HepG2 (cell line): ENCODE results near the gene CNPY4. TPM values are rescaled to one million over a fixed set of nuclear protein-coding genes. Genes with fewer than 3 reads are reported as not detected.
"Not testable (repeated sequence)": the region's sequence is repeated elsewhere in the genome, so short reads cannot be mapped to it uniquely, and the experiment has no call there.

Experiments used
- ATAC-seq: fragments of 200-7000 bp; cut with Tn5 transposase; 3 replicates; pipeline ENCODE4 v1.9.1; 2020; ENCODE audit warnings: mild to moderate bottlenecking, moderate library complexity
- BruUV-seq: library from RNA; stranded (reverse); fragments of 400-500 nt; replicated peaks from 2 replicates; lab custom pipeline; 2021; lab: Mats Ljungman, UMichigan
- CTCF ChIA-PET: fragments of 300-600 bp; formaldehyde crosslinking; extraction: SDS; loops from one replicate; lab custom pipeline; 2021; ENCODE audit warnings: low total read pairs, inconsistent platforms, low intra/inter-chr PET ratio; lab: Yijun Ruan, JAX
- POLR2A ChIA-PET: fragments of 350-600 bp; sonication (Branson Sonifier 250); formaldehyde crosslinking; loops from one replicate; lab custom pipeline; 2020; ENCODE audit warnings: antibody characterized with exemption, inconsistent platforms; lab: Yijun Ruan, JAX
- DNase-seq: peaks from one replicate; pipeline ENCODE4 v3.0.0-alpha.2; 2015; ENCODE audit warnings: low spot score
- FAIRE-seq: peaks from 3 replicates; lab custom pipeline; 2011; peaks lifted over from hg19 to GRCh38; lab: Jason Lieb, UNC
- H2AFZ ChIP-seq: one replicate; pipeline ENCODE4 v1.6.1; 2011; ENCODE audit warnings: low read length, inconsistent platforms
- H3K27ac ChIP-seq: fragments of 300-600 bp; 3 replicates; pipeline ENCODE4 v1.8.0; 2011; ENCODE audit warnings: mixed run types, mild to moderate bottlenecking, mixed read lengths, low read length, inconsistent platforms; ENCODE audit not compliant: insufficient read depth; ENCODE audit errors: extremely low read length
- H3K27me3 ChIP-seq, 2 experiments: fragments of 200-600 bp in 1 of 2; 2 replicates in 1 of 2; 3 replicates in 1 of 2; pipeline versions ENCODE4 v1.6.0 to v1.8.0; 2011; ENCODE audit warnings: low read length in 2 of 2, mild to moderate bottlenecking in 2 of 2, moderate library complexity in 2 of 2, inconsistent platforms in 1 of 2; ENCODE audit not compliant: insufficient read depth in 2 of 2, control insufficient read depth in 1 of 2
- H3K36me3 ChIP-seq, 2 experiments: fragments of 200-600 bp in 1 of 2; replicated peaks in 1 of 2; 2 replicates in 1 of 2; 3 replicates in 1 of 2; pipeline versions ENCODE4 v1.5.1 to v1.8.0; 2011; ENCODE audit warnings: low read length in 2 of 2, inconsistent platforms in 1 of 2; ENCODE audit not compliant: insufficient read depth in 2 of 2, control insufficient read depth in 1 of 2
- H3K4me1 ChIP-seq: 2 replicates; pipeline ENCODE4 v1.5.1; 2012; ENCODE audit warnings: low read length, inconsistent platforms; ENCODE audit not compliant: insufficient read depth
- H3K4me2 ChIP-seq: 2 replicates; pipeline ENCODE4 v1.6.0; 2011; ENCODE audit warnings: low read depth, low read length, inconsistent platforms
- H3K4me3 ChIP-seq, 3 experiments: fragments of 200-600 bp in 1 of 3; sonication (generic), shearing (Covaris generic) in 1 of 3; replicated peaks in 1 of 3; 2 replicates each; pipeline ENCODE4 v1.5.1; 2011 to 2016; ENCODE audit warnings: low read length in 3 of 3, inconsistent platforms in 2 of 3, low read depth in 2 of 3, mild to moderate bottlenecking in 2 of 3, control low read depth in 1 of 3, mixed read lengths in 1 of 3; ENCODE audit not compliant: insufficient read depth in 1 of 3
- H3K79me2 ChIP-seq: one replicate; pipeline ENCODE4 v1.6.1; 2011; ENCODE audit warnings: low read length, inconsistent platforms; ENCODE audit not compliant: insufficient read depth
- H3K9ac ChIP-seq: 2 replicates; pipeline ENCODE4 v1.6.0; 2011; ENCODE audit warnings: mild to moderate bottlenecking, low read depth, low read length, inconsistent platforms; ENCODE audit not compliant: insufficient read depth
- H3K9me3 ChIP-seq: 2 replicates; pipeline ENCODE4 v1.5.1; 2012; ENCODE audit warnings: mild to moderate bottlenecking, low read length
- H4K20me1 ChIP-seq: 2 replicates; pipeline ENCODE4 v1.6.0; 2011; ENCODE audit warnings: inconsistent platforms, mild to moderate bottlenecking, low read length, moderate library complexity; ENCODE audit not compliant: insufficient read depth
- HNRNPH1 ChIP-seq: fragments of 200-400 bp; formaldehyde crosslinking; optimal IDR thresholded peaks from 2 replicates; pipeline ENCODE3; 2017; ENCODE audit warnings: mild to moderate bottlenecking, low read depth, low read length
- ONECUT2 ChIP-seq: sonication (generic); formaldehyde crosslinking; IDR thresholded peaks from 2 replicates; pipeline ENCODE4 v1.4.0; 2020; ENCODE audit warnings: missing genetic modification reagents
- SIX4 ChIP-seq: sonication (generic); formaldehyde crosslinking; IDR thresholded peaks from 2 replicates; pipeline ENCODE4 v1.4.0; 2020; ENCODE audit warnings: missing genetic modification reagents
- ZNF350 ChIP-seq: sonication (generic); formaldehyde crosslinking; IDR thresholded peaks from 2 replicates; pipeline ENCODE4 v1.4.0; 2020; ENCODE audit warnings: mild to moderate bottlenecking, low read depth, missing genetic modification reagents, borderline replicate concordance
- ZNF556 ChIP-seq: sonication (generic); formaldehyde crosslinking; IDR thresholded peaks from 2 replicates; pipeline ENCODE4 v1.4.0; 2020; ENCODE audit warnings: mild to moderate bottlenecking, missing genetic modification reagents, borderline replicate concordance
- ZNF720 ChIP-seq: sonication (generic); formaldehyde crosslinking; IDR thresholded peaks from 2 replicates; pipeline ENCODE4 v1.4.0; 2020; ENCODE audit warnings: missing genetic modification reagents
- WGBS: methylation state at CpG from one replicate; pipeline ENCODE4 v1.1.6; 2017; ENCODE audit warnings: low lambda C conversion rate; 5-methylcytosine and 5-hydroxymethylcytosine counted together
- in situ Hi-C: cut with HindIII; loops from 2 replicates; pipeline ENCODE4 v1.10.0; 2017; ENCODE audit warnings: low pct_unique_long_range_greater_than_20kb; ENCODE audit not compliant: extremely low pct_ligation_motif_present
- intact Hi-C: fragments of 100-400 bp; cut with micrococcal nuclease; formaldehyde crosslinking; loops from one replicate; pipeline ENCODE4 v1.10.0; 2022; ENCODE audit not compliant: unreplicated experiment
- polyA plus RNA-seq, 8 experiments: library from polyadenylated mRNA; depleted of rRNA in 3 of 8; stranded (reverse) in 7 of 8; unstranded in 1 of 8; fragments of >200 nt; fragmentation: Illumina TruSeq in 4 of 8; extraction: Trizol in 4 of 8; gene quantifications; 2 replicates each; pipeline versions ENCODE4 v1.2.1 to v1.2.3, GENCODE V29; 2011 to 2016; ENCODE audit warnings: low read depth in 4 of 8, missing spikeins in 1 of 8, mixed read lengths in 1 of 8; ENCODE audit not compliant: insufficient read depth in 1 of 8
- total RNA-seq, 5 experiments: library from RNA; depleted of rRNA; stranded (reverse); fragments of >200 nt; fragmentation: Illumina TruSeq; extraction: Trizol; gene quantifications; 2 replicates each; pipeline ENCODE4 v1.2.3, GENCODE V29; 2016; ENCODE audit warnings: low read depth in 1 of 5
- TF ChIP-seq, protein P1 (sequence below): conservative IDR thresholded peaks from 2 replicates; pipeline ENCODE4 v1.6.1; 2018; ENCODE audit warnings: missing genetic modification reagents
- TF ChIP-seq, protein P2 (sequence below): sonication (generic); formaldehyde crosslinking; IDR thresholded peaks from 2 replicates; pipeline ENCODE4 v1.5.0; 2020; ENCODE audit warnings: mild to moderate bottlenecking, missing genetic modification reagents, borderline replicate concordance

CNPY4 gene
- total and polyA plus RNA-seq, 2 of the 13 experiments (the other 11 are each of a cell fraction or from before 2014, with no cell fraction given), result 6.2 to 12.7 TPM

- TF ChIP-seq ZNF556 (CRISPR knock-in tag), result no peak
Measured at GRCh38 chr7:100128637-100128963, 9.2 kb downstream of the CNPY4 start (continued).

DNA sequence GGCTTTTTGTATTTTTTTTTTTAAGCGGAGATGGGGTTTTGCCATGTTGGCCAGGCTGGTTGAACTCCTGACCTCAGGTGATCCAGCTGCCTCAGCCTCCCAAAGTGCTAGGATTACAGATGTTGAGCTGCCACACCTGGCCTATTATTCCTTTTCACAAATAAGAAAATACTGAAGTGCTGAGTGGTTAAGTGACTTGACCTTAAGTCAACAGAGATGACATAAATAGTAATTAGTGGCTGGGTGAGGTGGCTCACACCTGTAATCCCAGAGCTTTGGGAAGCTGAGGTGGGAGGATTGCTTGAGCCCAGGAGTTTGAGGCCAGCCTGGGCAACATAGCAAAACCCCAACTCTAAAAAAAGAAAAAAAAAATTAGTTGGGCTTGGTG, 10.8 kb downstream of the CNPY4 start:
- H3K27ac ChIP-seq, H3K9me3 ChIP-seq, H3K9ac ChIP-seq, H3K36me3 ChIP-seq, H4K20me1 ChIP-seq, H3K27me3 ChIP-seq, H3K79me2 ChIP-seq, BruUV-seq, FAIRE-seq, intact Hi-C loops, H2AFZ ChIP-seq, ATAC-seq, H3K4me3 ChIP-seq, DNase-seq: not testable (repeated sequence)
- H3K4me1 ChIP-seq, result peaks cover 44% of the 10 kb centered on the region
- CTCF ChIA-PET, result interaction anchor here (1.9 kb wide), 1 partner anchor 21 kb away, joined by 5 read pairs; no protein-coding TSS in a partner anchor
- POLR2A ChIA-PET, result interaction anchor here (1.4 to 3.7 kb wide), 3 partner anchors 12 to 29 kb away, joined by 3 to 26 read pairs (median 8); partner anchors contain the start of genes AP4M1, LAMTOR4 and MCM7
- in situ Hi-C loops, result loop anchor here (5.0 kb wide), 1 partner anchor 82 kb away; no protein-coding TSS in a partner anchor
- 0 out of 2 replicates have a peak overlapping the region, but pooled peaks have one; percentile 80 for H3K4me2 ChIP-seq
- 100% methylated on average over 1 of the region's 1 CpG for WGBS

DNA sequence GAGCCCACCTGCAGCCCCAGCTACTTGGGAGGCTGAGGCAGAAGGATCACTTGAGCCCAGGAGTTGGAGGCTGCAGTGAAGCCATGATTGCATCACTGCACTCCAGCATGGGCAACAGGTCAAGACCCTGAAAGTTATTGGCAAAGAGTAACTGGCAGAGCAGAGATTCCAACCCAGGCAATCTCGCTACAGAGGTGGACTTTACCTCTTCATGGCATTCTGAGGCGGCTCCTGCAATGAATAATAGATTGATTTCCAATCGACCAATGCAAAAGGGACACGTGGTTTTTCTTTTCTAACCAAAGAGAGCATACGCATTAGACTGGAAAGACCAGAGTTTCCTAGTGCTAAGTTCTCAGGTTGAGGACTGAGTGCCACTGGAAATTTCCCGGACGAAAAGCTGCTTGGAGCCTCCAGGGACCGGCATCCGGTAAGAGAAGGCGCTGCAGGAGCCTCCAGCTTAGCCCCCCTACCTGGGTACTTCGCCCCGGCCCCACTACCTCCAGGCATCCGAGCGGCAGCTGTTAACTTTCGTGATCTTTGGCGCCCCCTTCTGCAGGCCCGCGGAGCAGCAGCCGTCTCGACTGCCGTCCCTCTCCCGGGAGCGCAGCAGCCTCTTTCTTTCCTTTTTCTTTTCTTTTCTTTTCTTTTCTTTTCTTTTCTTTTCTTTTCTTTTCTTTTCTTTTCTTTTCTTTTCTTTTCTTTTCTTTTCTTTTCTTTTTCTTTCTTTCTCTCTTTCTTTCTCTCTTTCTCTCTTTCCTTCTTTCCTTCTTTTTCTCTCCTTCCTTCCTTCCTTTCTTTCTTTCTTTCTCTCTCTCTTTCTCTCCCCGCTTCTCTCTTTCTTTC, 11.4 kb downstream of the CNPY4 start:
- H3K4me3 ChIP-seq, result peak overlapping the region in 2 of 3 experiments; percentile 21 to 61; a peak in 4 of 6 replicates
- in situ Hi-C loops (loop anchor here (5.0 kb wide), 1 partner anchor 81 kb away; no protein-coding TSS in a partner anchor), intact Hi-C loops (no loop called here)
- DNase-seq (peak; percentile 54), FAIRE-seq (no peak), ATAC-seq (peak; percentile 10)
- no peaks in the 10 kb centered on the region for H3K9me3 ChIP-seq
- CTCF ChIA-PET, result interaction anchor here (1.9 kb wide), 1 partner anchor 21 kb away, joined by 5 read pairs; no protein-coding TSS in a partner anchor
- no peaks in the 10 kb centered on the region for H3K27me3 ChIP-seq
- WGBS, result 5% methylated on average over 23 of the region's 24 CpGs
- POLR2A ChIA-PET, result interaction anchor here (1.4 to 3.7 kb wide), 2 partner anchors 12 to 30 kb away, joined by 3 to 26 read pairs; partner anchors contain the start of genes AP4M1 and MCM7
- H3K27ac ChIP-seq, result peak overlapping the region; percentile 62
- no peaks in the 10 kb centered on the region for H4K20me1 ChIP-seq
- peaks cover 5% of the 10 kb centered on the region for H3K79me2 ChIP-seq
- H3K9ac ChIP-seq, result peak overlapping the region; percentile 67
- peak overlapping the region; percentile 80 for H3K4me2 ChIP-seq
- peak overlapping the region; percentile 37 for H2AFZ ChIP-seq
- BruUV-seq, result no TSS peak
- H3K4me1 ChIP-seq, result peaks cover 38% of the 10 kb centered on the region
- no peaks in the 10 kb centered on the region for H3K36me3 ChIP-seq
- TF ChIP-seq ONECUT2, result peak; percentile 59; the same call in 1 of the 2 replicates
- TF ChIP-seq, protein P1, sequence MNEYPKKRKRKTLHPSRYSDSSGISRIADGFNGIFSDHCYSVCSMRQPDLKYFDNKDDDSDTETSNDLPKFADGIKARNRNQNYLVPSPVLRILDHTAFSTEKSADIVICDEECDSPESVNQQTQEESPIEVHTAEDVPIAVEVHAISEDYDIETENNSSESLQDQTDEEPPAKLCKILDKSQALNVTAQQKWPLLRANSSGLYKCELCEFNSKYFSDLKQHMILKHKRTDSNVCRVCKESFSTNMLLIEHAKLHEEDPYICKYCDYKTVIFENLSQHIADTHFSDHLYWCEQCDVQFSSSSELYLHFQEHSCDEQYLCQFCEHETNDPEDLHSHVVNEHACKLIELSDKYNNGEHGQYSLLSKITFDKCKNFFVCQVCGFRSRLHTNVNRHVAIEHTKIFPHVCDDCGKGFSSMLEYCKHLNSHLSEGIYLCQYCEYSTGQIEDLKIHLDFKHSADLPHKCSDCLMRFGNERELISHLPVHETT, result no peak
- TF ChIP-seq ZNF350 (CRISPR knock-in tag), result peak; percentile 20; the same call in 1 of the 2 replicates
- TF ChIP-seq ZNF720 (CRISPR knock-in tag), result no peak
- TF ChIP-seq, protein P2, sequence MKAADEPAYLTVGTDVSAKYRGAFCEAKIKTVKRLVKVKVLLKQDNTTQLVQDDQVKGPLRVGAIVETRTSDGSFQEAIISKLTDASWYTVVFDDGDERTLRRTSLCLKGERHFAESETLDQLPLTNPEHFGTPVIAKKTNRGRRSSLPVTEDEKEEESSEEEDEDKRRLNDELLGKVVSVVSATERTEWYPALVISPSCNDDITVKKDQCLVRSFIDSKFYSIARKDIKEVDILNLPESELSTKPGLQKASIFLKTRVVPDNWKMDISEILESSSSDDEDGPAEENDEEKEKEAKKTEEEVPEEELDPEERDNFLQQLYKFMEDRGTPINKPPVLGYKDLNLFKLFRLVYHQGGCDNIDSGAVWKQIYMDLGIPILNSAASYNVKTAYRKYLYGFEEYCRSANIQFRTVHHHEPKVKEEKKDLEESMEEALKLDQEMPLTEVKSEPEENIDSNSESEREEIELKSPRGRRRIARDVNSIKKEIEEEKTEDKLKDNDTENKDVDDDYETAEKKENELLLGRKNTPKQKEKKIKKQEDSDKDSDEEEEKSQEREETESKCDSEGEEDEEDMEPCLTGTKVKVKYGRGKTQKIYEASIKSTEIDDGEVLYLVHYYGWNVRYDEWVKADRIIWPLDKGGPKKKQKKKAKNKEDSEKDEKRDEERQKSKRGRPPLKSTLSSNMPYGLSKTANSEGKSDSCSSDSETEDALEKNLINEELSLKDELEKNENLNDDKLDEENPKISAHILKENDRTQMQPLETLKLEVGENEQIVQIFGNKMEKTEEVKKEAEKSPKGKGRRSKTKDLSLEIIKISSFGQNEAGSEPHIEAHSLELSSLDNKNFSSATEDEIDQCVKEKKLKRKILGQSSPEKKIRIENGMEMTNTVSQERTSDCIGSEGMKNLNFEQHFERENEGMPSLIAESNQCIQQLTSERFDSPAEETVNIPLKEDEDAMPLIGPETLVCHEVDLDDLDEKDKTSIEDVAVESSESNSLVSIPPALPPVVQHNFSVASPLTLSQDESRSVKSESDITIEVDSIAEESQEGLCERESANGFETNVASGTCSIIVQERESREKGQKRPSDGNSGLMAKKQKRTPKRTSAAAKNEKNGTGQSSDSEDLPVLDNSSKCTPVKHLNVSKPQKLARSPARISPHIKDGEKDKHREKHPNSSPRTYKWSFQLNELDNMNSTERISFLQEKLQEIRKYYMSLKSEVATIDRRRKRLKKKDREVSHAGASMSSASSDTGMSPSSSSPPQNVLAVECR (CRISPR knock-in tag), result peak; percentile 48; the same call in 1 of the 2 replicates
- TF ChIP-seq SIX4 (CRISPR knock-in tag), result no peak
- TF ChIP-seq HNRNPH1, result no peak
